ENCODE results near the gene HMG20A.
"Not testable (repeated sequence)": the region's sequence is repeated elsewhere in the genome, so short reads cannot be mapped to it uniquely, and the experiment has no call there.

The HMG20A gene

DNA sequence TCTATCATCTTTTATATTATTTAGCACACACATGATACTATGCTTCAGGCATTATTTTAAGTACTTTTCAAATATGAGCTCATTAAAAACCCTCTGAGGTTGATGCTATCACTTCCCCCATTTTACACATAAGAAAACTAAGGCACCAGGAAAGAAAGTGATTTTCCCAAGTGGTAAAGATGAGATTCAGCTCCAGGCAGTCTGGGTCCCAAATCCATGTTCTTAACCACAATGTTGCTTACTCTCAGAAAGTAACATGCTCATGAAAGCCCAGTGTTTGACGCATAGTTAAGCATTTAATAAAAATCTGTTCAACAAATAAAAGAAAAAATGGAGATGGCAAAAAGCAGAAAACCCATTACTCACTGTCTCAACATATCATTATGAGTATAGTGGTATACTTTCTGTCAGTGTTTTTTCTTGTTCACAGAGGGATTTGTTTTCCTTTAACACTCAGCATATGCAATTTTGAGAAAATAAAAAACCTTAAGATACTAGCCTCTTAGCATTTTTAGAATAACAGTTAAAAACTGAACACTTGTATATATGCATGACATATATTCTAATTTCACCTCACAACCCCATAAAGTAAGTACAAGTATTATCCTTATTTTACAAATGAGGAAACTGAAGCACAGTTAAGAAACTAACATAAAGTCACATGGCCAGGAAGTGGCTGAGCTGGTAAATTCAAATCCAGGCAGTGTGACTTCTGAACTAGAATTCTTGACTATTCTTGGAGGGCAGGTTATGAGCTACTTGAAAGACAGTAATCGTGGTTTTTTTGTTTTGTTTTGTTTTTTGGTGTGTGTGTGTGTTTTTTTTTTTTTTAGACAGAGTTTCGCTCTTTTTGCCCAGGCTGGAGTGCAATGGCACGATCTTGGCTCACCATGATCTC, 11.2 kb upstream of the HMG20A start:
- no peaks in the 10 kb centered on the region for H3K36me3 ChIP-seq (ENCODE audit: control insufficient read depth, insufficient read depth, low read length, severe bottlenecking)
- no peak for DNase-seq (ENCODE audit: low read depth)

GRCh38 chr15:77410157-77410500, 10.6 kb upstream of the HMG20A start:
- peaks cover 14% of the 10 kb centered on the region for H3K4me1 ChIP-seq (ENCODE audit: control insufficient read depth, insufficient read depth, low read length)
- not testable (repeated sequence) for DNase-seq (ENCODE audit: low read depth); H3K9ac ChIP-seq (ENCODE audit: low read length); H3K9me3 ChIP-seq (ENCODE audit: control insufficient read depth, low read length); H3K4me3 ChIP-seq (ENCODE audit: low read length); H3K36me3 ChIP-seq (ENCODE audit: control insufficient read depth, insufficient read depth, low read length, severe bottlenecking); H3K27me3 ChIP-seq (replicated peaks; ENCODE audit: control insufficient read depth, insufficient read depth, low read length)

More for the DNA sequence above, 11.2 kb upstream of the HMG20A start:
- H3K27me3 ChIP-seq (replicated peaks; ENCODE audit: control insufficient read depth, insufficient read depth, low read length), result no peaks in the 10 kb centered on the region
- H3K4me1 ChIP-seq (ENCODE audit: control insufficient read depth, insufficient read depth, low read length), result peaks cover 13% of the 10 kb centered on the region
- no peaks in the 10 kb centered on the region for H3K9me3 ChIP-seq (ENCODE audit: control insufficient read depth, low read length)
- no peak overlapping the region for H3K9ac ChIP-seq (ENCODE audit: low read length)
- no peak overlapping the region for H3K4me3 ChIP-seq (ENCODE audit: low read length)

DNA sequence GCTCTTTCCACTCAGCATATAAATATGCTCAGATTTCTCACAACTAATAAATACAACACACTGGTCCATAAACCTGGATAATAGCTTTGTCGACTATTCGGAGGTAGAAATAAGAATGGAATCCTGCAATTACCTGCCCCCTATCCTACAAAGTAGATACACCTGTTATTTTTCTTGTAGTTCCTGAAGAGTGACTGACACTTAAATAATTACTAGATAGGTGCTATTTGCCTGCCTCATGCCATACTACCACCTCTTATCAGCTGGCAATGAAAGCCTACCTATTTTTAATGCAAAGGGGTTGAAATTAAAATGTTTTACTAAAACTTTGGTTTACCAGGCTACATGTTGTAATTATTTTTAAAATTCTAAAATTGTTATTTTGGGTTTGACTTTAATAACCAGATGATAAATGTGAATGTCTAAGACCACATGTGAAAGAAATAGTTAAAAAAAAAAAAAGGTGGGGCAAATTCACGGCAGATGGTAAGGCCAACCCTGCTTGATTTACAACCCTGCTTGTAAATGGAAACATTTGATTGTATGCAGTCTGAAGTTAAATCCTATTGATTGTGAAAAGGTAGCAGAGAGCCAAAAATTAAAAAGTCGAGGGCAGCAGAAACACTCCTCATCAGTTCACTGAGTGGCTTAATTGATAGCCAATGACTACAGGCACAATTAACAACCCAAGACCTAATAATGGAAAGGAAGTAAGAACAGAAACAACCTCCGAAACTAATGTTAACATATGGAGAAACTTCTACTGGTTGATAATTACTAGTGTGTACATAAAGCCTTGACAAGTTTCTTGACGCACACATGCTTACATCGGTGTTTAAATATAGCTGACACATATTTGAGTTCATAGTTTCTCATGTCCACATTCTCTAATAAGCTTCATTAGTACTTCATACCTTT, 9.7 kb upstream of the HMG20A start:
- Histone ChIP-seq H3K4me3 (ENCODE audit: low read length) (no peak overlapping the region), H3K9ac (ENCODE audit: low read length) (no peak overlapping the region), H3K27me3 (replicated peaks; ENCODE audit: control insufficient read depth, insufficient read depth, low read length) (no peaks in the 10 kb centered on the region), H3K36me3 (ENCODE audit: control insufficient read depth, insufficient read depth, low read length, severe bottlenecking) (no peaks in the 10 kb centered on the region), H3K9me3 (ENCODE audit: control insufficient read depth, low read length) (no peaks in the 10 kb centered on the region), H3K4me1 (ENCODE audit: control insufficient read depth, insufficient read depth, low read length) (peaks cover 23% of the 10 kb centered on the region)
- DNase-seq (ENCODE audit: low read depth), result no peak

- no peaks in the 10 kb centered on the region for H3K27me3 ChIP-seq (replicated peaks; ENCODE audit: control insufficient read depth, insufficient read depth, low read length)
- H3K4me1 ChIP-seq (ENCODE audit: control insufficient read depth, insufficient read depth, low read length), result peaks cover 28% of the 10 kb centered on the region
- no peak overlapping the region for H3K9ac ChIP-seq (ENCODE audit: low read length)
- H3K36me3 ChIP-seq (ENCODE audit: control insufficient read depth, insufficient read depth, low read length, severe bottlenecking), result no peaks in the 10 kb centered on the region
- H3K4me3 ChIP-seq (ENCODE audit: low read length), result no peak overlapping the region
- no peaks in the 10 kb centered on the region for H3K9me3 ChIP-seq (ENCODE audit: control insufficient read depth, low read length)
- DNase-seq (ENCODE audit: low read depth), result no peak
Measured at GRCh38 chr15:77411619-77411976, 9.1 kb upstream of the HMG20A start.

GRCh38 chr15:77412972-77413698, 7.6 kb upstream of the HMG20A start:
- Histone ChIP-seq H3K4me1 (ENCODE audit: control insufficient read depth, insufficient read depth, low read length) (peaks cover 39% of the 10 kb centered on the region), H3K9me3 (ENCODE audit: control insufficient read depth, low read length) (no peaks in the 10 kb centered on the region), H3K36me3 (ENCODE audit: control insufficient read depth, insufficient read depth, low read length, severe bottlenecking) (no peaks in the 10 kb centered on the region), H3K27me3 (replicated peaks; ENCODE audit: control insufficient read depth, insufficient read depth, low read length) (no peaks in the 10 kb centered on the region), H3K4me3 (ENCODE audit: low read length) (no peak overlapping the region), H3K9ac (ENCODE audit: low read length) (no peak overlapping the region)
- no peak for DNase-seq (ENCODE audit: low read depth)

DNA sequence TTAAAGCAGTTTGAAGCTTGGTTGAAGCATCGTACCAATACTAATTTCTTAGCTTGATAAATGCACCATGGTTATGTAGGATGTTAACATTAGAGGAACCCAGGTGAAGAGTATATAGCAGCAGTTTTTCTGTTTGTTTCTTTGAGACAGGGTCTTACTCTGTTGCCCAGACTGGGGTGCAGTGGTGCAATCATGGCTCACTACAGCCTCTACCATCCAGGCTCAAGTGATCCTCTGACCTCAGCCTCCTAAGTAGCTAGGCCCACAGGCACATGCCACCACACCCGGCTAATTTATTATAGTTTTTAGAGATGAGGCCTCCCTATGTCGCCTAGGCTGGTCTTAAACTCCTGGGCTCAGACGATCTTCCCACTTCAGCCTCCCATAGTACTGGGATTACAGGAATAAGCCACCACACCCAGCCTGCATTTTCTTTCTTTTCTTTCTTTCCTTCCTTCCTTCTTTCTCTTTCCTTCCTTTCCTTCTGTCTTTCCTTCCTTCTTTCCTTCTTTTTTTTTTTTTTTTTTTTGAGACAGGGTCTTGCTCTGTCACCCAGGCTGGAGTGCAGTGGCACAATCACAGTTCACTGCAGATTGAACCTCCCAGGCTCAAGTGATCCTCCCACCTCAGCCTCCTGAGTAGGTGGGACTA, 6.9 kb upstream of the HMG20A start:
- H3K4me1 ChIP-seq (ENCODE audit: control insufficient read depth, insufficient read depth, low read length), result peaks cover 40% of the 10 kb centered on the region
- DNase-seq (ENCODE audit: low read depth), result no peak
- H3K9me3 ChIP-seq (ENCODE audit: control insufficient read depth, low read length), result no peaks in the 10 kb centered on the region
- no peak overlapping the region for H3K9ac ChIP-seq (ENCODE audit: low read length)
- no peaks in the 10 kb centered on the region for H3K36me3 ChIP-seq (ENCODE audit: control insufficient read depth, insufficient read depth, low read length, severe bottlenecking)
- H3K4me3 ChIP-seq (ENCODE audit: low read length), result no peak overlapping the region
- H3K27me3 ChIP-seq (replicated peaks; ENCODE audit: control insufficient read depth, insufficient read depth, low read length), result no peaks in the 10 kb centered on the region

GRCh38 chr15:77414789-77415442, 5.8 kb upstream of the HMG20A start:
- Histone ChIP-seq H3K4me3 (ENCODE audit: low read length) (no peak overlapping the region), H3K9ac (ENCODE audit: low read length) (no peak overlapping the region), H3K9me3 (ENCODE audit: control insufficient read depth, low read length) (no peaks in the 10 kb centered on the region), H3K4me1 (ENCODE audit: control insufficient read depth, insufficient read depth, low read length) (peaks cover 32% of the 10 kb centered on the region), H3K27me3 (replicated peaks; ENCODE audit: control insufficient read depth, insufficient read depth, low read length) (no peaks in the 10 kb centered on the region), H3K36me3 (ENCODE audit: control insufficient read depth, insufficient read depth, low read length, severe bottlenecking) (no peaks in the 10 kb centered on the region)
- DNase-seq (ENCODE audit: low read depth), result no peak

DNA sequence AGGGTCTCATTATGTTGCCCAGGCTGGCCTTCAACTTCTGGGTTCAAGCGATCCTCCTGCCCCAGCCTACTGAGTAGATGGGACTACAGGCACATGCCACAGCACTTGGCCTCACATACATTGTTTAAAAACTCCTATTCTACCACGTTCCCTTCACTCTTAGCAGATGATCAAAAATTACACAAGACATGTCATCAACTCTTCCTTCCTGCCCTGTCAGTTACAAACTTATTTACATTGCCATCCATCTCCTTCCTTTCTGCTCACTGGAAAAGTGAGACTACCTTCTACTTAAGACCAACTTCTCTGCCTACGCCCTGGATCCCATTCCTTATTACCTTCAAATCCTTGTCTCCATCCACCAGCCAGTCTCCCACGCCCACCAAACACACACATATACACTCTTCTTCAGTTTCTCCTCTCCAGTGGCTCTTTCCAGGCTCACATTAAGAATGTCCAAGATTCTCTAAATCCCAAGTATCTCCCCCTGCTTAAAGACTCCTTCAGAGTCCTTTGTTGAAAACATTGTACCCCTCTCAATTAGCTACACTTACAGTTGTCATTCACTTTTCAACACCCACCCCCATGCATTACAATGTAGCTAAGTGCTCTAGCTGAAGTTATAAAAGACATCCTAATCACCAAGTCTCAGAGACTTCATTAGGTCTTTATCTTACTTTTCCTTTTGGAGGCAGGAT, 5.1 kb upstream of the HMG20A start:
- Histone ChIP-seq H3K4me3 (ENCODE audit: low read length) (peak overlapping the region; percentile 65), H3K4me1 (ENCODE audit: control insufficient read depth, insufficient read depth, low read length) (peaks cover 32% of the 10 kb centered on the region), H3K27me3 (replicated peaks; ENCODE audit: control insufficient read depth, insufficient read depth, low read length) (no peaks in the 10 kb centered on the region), H3K36me3 (ENCODE audit: control insufficient read depth, insufficient read depth, low read length, severe bottlenecking) (no peaks in the 10 kb centered on the region), H3K9ac (ENCODE audit: low read length) (no peak overlapping the region), H3K9me3 (ENCODE audit: control insufficient read depth, low read length) (no peaks in the 10 kb centered on the region)
- DNase-seq (ENCODE audit: low read depth), result no peak

DNA sequence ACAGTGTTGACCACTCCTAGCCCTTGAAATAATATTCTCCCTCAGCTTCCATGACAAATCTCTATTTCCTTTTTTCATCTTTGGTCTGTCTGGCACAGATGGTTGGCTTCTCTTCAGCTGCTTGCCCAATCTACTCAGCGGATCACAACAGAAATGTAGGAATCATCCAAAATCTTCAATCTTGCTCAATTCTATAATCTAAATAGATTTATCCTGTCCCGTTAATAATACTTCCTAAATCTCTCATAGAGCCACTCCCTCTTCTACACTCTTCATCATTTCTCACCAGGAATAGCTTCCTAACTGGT, 4.6 kb upstream of the HMG20A start:
- Histone ChIP-seq H3K4me3 (ENCODE audit: low read length) (peak overlapping the region; percentile 65), H3K27me3 (replicated peaks; ENCODE audit: control insufficient read depth, insufficient read depth, low read length) (no peaks in the 10 kb centered on the region), H3K36me3 (ENCODE audit: control insufficient read depth, insufficient read depth, low read length, severe bottlenecking) (no peaks in the 10 kb centered on the region), H3K9me3 (ENCODE audit: control insufficient read depth, low read length) (no peaks in the 10 kb centered on the region), H3K9ac (ENCODE audit: low read length) (peak overlapping the region; percentile 23), H3K4me1 (ENCODE audit: control insufficient read depth, insufficient read depth, low read length) (peaks cover 33% of the 10 kb centered on the region)
- peak; percentile 78 for DNase-seq (ENCODE audit: low read depth)

- no peak for DNase-seq (ENCODE audit: low read depth)
- Histone ChIP-seq H3K9ac (ENCODE audit: low read length) (no peak overlapping the region), H3K9me3 (ENCODE audit: control insufficient read depth, low read length) (no peaks in the 10 kb centered on the region), H3K27me3 (replicated peaks; ENCODE audit: control insufficient read depth, insufficient read depth, low read length) (no peaks in the 10 kb centered on the region), H3K36me3 (ENCODE audit: control insufficient read depth, insufficient read depth, low read length, severe bottlenecking) (no peaks in the 10 kb centered on the region), H3K4me1 (ENCODE audit: control insufficient read depth, insufficient read depth, low read length) (peaks cover 41% of the 10 kb centered on the region), H3K4me3 (ENCODE audit: low read length) (peak overlapping the region; percentile 44)
Measured at GRCh38 chr15:77416954-77417353, 3.7 kb upstream of the HMG20A start.
